Measurements from ENCODE around the gene SGMS1. TPM values are rescaled to one million over a fixed set of nuclear protein-coding genes. Genes with fewer than 3 reads are reported as not detected.

Gene SGMS1
- total and polyA plus RNA-seq, 11 donors = 6.9 to 40.6 (median 19.6) TPM

DNA sequence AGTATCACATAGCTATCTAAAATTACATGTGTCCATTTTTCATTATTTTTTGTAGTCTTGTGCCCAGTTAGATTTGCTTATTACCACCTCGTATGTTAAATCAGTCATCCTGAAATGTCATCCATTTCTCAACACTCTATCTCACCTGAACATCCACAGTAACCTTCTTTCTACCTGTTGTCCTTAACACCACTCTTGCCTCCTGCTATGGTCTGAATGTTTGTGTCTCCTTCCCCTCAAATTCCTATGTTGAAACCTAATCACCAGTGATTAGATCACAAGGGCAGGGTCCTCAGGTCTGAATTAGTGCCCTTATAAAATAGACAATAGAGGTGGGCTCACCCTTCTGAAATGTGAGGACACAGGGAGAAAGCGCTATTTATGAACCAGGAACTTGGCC is 292.3 kb downstream of the SGMS1 start:
- H3K4me3 ChIP-seq = no peak overlapping the region
- WGBS, 4 donors = 96 to 100% (median 97%) methylated on average over 2 of the region's 2 CpGs
- H3K36me3 ChIP-seq = peaks cover 0 to 5% (median 0%) of the 10 kb centered on the region in 9 donors
- H3K27ac ChIP-seq = no peak overlapping the region
- ATAC-seq = no peak
- DNase-seq = no peak
- H3K9me3 ChIP-seq = no peaks in the 10 kb centered on the region
- no peaks in the 10 kb centered on the region for H3K27me3 ChIP-seq
- intact Hi-C loops (cut with DNase I) = no loop called here
- H3K4me1 ChIP-seq = peaks cover 0 to 43% (median 16%) of the 10 kb centered on the region in 12 donors
- no peak for TF ChIP-seq POLR2A (IDR thresholded peaks at IDR 0.05)
- TF ChIP-seq, protein P1, sequence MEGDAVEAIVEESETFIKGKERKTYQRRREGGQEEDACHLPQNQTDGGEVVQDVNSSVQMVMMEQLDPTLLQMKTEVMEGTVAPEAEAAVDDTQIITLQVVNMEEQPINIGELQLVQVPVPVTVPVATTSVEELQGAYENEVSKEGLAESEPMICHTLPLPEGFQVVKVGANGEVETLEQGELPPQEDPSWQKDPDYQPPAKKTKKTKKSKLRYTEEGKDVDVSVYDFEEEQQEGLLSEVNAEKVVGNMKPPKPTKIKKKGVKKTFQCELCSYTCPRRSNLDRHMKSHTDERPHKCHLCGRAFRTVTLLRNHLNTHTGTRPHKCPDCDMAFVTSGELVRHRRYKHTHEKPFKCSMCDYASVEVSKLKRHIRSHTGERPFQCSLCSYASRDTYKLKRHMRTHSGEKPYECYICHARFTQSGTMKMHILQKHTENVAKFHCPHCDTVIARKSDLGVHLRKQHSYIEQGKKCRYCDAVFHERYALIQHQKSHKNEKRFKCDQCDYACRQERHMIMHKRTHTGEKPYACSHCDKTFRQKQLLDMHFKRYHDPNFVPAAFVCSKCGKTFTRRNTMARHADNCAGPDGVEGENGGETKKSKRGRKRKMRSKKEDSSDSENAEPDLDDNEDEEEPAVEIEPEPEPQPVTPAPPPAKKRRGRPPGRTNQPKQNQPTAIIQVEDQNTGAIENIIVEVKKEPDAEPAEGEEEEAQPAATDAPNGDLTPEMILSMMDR (IDR thresholded peaks at IDR 0.05) = no peak

DNA sequence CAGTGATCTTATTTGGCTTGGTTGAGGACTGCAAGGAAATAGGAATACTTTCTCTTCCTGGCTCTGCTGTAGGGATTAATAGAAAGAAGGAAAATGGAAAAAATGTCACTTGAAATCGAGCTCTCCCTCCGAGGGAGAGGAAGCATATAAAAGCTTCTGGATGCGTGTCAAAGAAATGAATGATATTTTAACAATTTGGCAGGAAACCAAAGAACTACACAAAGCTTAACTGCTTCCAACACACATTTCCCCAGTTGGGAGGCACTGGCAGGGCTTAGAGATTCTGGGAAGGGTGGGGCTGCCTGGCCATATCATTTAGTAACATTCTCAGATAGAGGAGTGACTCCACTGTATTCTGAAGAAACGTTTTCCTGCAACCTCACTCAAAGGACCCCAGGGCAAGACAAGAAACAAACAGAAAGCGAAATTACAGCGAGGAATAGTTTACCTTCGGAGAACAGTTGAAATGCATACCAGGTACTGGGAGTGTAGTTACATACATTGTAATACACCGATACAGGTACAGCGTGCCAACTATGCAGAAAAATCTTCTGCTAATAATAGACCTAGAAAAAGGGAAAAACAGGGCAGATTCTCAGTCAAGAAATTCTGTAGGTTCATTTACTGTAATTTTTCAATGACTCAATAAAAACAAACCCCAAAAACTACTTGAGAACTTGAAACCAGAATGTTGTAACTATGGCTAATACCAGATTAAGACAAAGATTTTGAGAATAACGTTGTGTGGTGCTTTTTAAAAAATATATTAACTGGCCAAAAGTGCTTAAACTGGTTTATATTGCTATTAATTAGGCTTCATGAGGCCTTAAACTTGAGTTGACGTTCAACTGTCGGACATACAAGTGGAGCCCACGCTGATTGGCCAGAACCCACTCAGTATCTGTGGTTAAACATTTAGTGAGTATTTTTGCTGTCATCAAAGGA is 296.7 kb downstream of the SGMS1 start:
- DNase-seq (peak in 4 of 5 donors; percentile 24 to 65 (median 35)), ATAC-seq (peak; percentile 74 to 84 (median 79))
- Histone ChIP-seq H3K27me3 (no peaks in the 10 kb centered on the region), H3K4me1 (peaks cover 0 to 69% (median 35%) of the 10 kb centered on the region in 12 donors), H3K27ac (peak overlapping the region in 11 of 12 donors; percentile 1 to 84 (median 69)), H3K36me3 (no peaks in the 10 kb centered on the region), H3K4me3 (peak overlapping the region in 9 of 12 donors; percentile 15 to 50 (median 31)), H3K9me3 (no peaks in the 10 kb centered on the region)
- intact Hi-C loops (cut with DNase I) = loop anchor here in 5 of 10 donors (5.0 to 10.0 kb wide), 7 partner anchors 40 to 298 kb away; partner anchors contain the start of gene SGMS1 (in 3 of the 5)
- TF ChIP-seq, protein P1 (IDR thresholded peaks at IDR 0.05) = no peak
- TF ChIP-seq POLR2A (IDR thresholded peaks at IDR 0.05) = no peak
- 32 to 41% (median 34%) methylated on average over 12 to 13 of the region's 13 CpGs for WGBS, 4 donors

DNA sequence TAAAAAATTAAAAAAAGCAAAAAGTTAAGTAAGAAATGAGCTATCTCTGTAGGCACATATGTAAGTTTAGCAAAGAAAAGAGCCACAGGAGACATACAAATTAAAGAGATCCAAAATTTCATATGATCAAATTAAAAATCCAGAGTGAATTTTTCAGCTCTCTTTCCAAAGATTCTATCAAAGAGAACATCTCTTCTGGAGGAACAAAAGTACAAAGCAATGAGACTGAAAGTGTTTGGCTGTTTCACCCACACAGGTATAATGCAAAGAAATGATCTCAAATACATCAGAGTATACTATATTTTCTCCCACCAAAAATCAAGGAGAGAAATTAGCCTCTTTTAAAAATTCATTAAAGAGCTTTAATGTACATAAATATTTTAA is 297.6 kb downstream of the SGMS1 start:
- H3K27ac ChIP-seq = peak overlapping the region in 11 of 12 donors; percentile 1 to 84 (median 69)
- peak overlapping the region in 8 of 12 donors; percentile 23 to 50 (median 34) for H3K4me3 ChIP-seq
- H3K36me3 ChIP-seq = peaks cover 0 to under 1% (median 0%) of the 10 kb centered on the region in 9 donors
- intact Hi-C loops (cut with DNase I) = loop anchor here in 5 of 10 donors (5.0 to 10.0 kb wide), 7 partner anchors 41 to 299 kb away; partner anchors contain the start of gene SGMS1 (in 3 of the 5)
- ATAC-seq (no peak), DNase-seq (no peak)
- no peaks in the 10 kb centered on the region for H3K9me3 ChIP-seq
- no peaks in the 10 kb centered on the region for H3K27me3 ChIP-seq
- TF ChIP-seq, protein P1 (IDR thresholded peaks at IDR 0.05) = no peak
- no peak for TF ChIP-seq POLR2A (IDR thresholded peaks at IDR 0.05)
- peaks cover 0 to 78% (median 40%) of the 10 kb centered on the region in 12 donors for H3K4me1 ChIP-seq

All from heart left ventricle (tissue), 16 donors.